PC-3 (cell line): ENCODE measurements around the gene E2F1.

Experiments used
- EZH2 ChIP-seq: fragments of 300-600 bp; sonication (generic); IDR thresholded peaks from one replicate; pipeline ENCODE4 v1.6.1; 2017; ENCODE audit warnings: antibody characterized with exemption, mild to moderate bottlenecking, low read length; ENCODE audit not compliant: unreplicated experiment
- EZH2phosphoT487 ChIP-seq: fragments of 300-600 bp; sonication (generic); IDR thresholded peaks from 2 replicates; pipeline ENCODE4 v1.6.1; 2018; ENCODE audit warnings: mild to moderate bottlenecking, antibody characterized with exemption, low read length, borderline replicate concordance
- TF ChIP-seq, protein P1 (sequence below): fragments of 300-600 bp; sonication (generic); conservative IDR thresholded peaks from 2 replicates; pipeline ENCODE4 v1.5.1; 2017; ENCODE audit warnings: antibody characterized with exemption, low read depth, mild to moderate bottlenecking, low read length

DNA sequence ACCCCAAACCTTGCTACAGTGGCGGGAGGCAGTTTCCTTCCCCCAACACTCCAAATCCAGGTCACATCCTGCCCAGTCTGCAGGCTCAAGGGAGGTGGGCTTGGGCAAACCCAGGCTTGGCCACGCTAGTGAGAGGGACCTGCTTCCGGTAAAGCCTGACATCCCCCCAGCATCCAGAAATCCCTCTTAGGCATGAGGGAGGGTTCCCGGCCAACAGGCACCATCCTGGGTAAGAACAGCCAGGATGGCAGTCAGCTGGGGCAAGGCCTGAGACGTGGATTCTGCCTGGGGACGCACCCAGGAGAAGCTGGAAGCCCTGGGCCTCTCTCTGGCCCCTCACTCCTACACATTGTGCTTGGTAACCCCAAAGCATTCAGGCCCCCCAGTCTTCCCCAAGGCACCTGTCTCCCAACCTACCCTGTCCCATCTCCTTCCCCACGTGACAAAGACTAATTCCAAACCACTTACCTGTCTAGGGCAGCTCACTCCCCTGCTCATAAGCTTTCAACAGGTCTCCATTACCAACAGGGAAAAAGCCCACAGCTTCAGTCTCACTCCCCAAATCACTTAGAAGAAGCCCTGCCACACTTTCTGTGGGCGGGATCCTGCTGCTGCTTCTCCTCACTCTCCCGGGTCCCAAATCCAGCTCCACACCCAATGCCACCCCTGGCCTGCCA is 22.0 kb downstream of the E2F1 start:
- TF ChIP-seq, protein P1, sequence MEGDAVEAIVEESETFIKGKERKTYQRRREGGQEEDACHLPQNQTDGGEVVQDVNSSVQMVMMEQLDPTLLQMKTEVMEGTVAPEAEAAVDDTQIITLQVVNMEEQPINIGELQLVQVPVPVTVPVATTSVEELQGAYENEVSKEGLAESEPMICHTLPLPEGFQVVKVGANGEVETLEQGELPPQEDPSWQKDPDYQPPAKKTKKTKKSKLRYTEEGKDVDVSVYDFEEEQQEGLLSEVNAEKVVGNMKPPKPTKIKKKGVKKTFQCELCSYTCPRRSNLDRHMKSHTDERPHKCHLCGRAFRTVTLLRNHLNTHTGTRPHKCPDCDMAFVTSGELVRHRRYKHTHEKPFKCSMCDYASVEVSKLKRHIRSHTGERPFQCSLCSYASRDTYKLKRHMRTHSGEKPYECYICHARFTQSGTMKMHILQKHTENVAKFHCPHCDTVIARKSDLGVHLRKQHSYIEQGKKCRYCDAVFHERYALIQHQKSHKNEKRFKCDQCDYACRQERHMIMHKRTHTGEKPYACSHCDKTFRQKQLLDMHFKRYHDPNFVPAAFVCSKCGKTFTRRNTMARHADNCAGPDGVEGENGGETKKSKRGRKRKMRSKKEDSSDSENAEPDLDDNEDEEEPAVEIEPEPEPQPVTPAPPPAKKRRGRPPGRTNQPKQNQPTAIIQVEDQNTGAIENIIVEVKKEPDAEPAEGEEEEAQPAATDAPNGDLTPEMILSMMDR, result no peak
- TF ChIP-seq EZH2, result no peak
- no peak for TF ChIP-seq EZH2phosphoT487
